ENCODE measurements around the gene OR6C70. TPM values are rescaled to one million over a fixed set of nuclear protein-coding genes. Genes with fewer than 3 reads are reported as not detected.
"Not testable (repeated sequence)": the region's sequence is repeated elsewhere in the genome, so short reads cannot be mapped to it uniquely, and the experiment has no call there.

The OR6C70 gene
- total RNA-seq = not detected

DNA sequence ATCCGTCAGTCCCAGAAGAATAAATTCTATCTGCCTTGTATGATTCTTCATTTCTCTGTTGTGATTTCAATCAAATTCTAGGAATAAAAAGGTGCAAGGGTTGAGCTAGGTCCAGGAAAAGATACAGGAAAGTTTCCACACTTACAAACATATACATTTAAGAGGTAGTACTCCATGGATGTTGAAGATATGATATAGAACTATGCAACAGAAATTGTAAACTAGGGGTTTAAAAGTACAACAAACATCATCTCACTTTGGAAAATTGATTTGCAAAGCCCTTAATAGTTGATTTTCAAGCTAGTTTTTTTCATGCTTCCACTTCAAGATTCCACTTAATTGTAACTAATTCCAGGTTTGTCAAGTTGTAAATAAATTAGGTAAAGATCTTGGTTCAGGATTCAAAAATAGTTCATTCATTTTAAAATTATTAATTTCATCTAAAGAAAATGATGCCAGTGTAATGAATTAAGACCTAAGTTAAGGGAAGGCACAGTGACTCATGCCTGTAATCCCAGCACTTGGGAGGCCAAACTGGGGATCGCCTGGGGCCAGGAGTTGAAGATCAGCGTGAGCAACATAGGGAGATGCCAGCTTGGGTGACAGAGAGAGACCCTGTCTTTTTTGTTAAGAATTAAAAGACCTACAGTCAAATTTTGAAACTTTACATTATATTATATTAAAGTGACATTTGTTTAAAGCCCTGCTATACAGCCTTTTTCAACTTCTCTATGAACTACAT, at the start of gene OR6C70:
Gene OR6C70 (minus strand): TSS at position 51 of the 742 bp plus-strand sequence. CDS start 0 bp downstream, at position 51.
- DNase-seq (ENCODE audit: low spot score) = no peak
- intact Hi-C loops (cut with DNase I) = no loop called here
- ATAC-seq = no peak

- DNase-seq (ENCODE audit: low spot score) = no peak
- no peak for ATAC-seq
- intact Hi-C loops (cut with DNase I) = no loop called here
These were observed 46.5 kb upstream of the OR6C70 start for GRCh38 chr12:55516391-55516790.

DNA sequence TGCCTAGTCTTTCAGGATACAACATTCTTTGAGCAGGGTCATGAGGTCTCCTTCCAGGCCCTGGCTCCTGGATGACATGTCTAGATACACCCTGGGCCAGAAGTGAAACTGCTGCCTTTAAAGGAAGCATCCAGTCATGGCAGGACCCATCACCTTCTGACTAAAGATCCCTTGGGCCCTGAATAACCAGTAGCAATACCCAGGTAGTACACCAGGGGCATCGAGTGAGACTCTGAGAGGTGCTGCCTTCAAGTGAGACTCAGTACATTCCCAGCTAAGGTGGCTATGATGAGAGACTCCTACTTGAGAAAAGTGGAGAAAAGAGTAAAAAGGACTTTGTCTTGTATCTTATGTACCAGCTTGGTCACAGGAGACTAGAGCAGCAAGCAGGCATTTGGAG, 45.8 kb upstream of the OR6C70 start:
- DNase-seq (ENCODE audit: low spot score) (no peak), ATAC-seq (no peak)
- intact Hi-C loops (cut with DNase I) = no loop called here

DNA sequence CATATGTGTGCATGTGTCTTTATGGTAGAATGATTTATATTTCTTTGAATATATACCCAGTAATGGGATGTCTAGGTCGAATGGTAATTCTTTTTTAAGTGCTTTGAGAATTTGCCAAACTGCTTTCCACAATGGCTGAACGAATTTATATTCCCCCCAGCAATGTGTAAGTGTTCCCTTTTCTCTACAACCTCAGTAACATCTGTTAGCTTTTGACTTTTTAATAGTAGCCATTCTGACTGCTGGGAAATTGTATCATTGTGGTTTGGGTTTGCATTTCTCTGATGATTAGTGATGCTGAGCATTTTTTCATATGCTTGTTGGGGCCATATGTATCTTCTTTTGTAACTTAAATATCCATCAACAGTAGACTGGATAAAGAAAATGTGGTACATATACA, 31.7 kb upstream of the OR6C70 start:
- no peak for DNase-seq (ENCODE audit: low spot score)
- intact Hi-C loops (cut with DNase I) = no loop called here
- ATAC-seq = no peak

- ATAC-seq = no peak
- intact Hi-C loops (cut with DNase I) = no loop called here
- DNase-seq (ENCODE audit: low spot score) = no peak
These were observed 29.9 kb upstream of the OR6C70 start for GRCh38 chr12:55499810-55500252.

DNA sequence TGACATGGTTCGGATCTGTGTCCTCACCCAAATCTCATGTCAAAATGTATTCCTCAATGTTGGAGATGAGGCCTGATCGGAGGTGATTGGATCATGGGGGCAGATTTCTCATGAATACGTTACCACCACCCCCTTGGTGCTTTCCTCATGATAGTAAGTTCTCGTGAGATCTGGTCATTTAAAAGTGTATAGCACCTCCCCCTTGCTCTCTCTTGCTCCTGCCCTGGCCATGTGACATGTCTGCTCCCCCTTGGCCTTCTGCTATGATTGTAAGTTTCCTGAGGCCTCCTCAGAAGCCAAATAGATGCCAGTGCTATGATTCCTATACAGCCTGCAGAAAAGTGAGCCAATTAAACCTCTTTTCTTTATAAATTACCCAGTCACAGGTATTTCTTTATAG, 29.3 kb upstream of the OR6C70 start:
- intact Hi-C loops (cut with DNase I) = no loop called here
- ATAC-seq (no peak), DNase-seq (ENCODE audit: low spot score) (no peak)

- intact Hi-C loops (cut with DNase I) = no loop called here
- ATAC-seq (no peak), DNase-seq (ENCODE audit: low spot score) (no peak)
These were observed 25.6 kb upstream of the OR6C70 start for GRCh38 chr12:55495490-55495889.

- ATAC-seq = no peak
- intact Hi-C loops (cut with DNase I) = no loop called here
These were observed 22.1 kb upstream of the OR6C70 start, which contains the start of gene OR6C68 for GRCh38 chr12:55492078-55492477. TSS of gene OR6C68 (plus strand) at chr12:55492378. CDS start at chr12:55492378, 0 bp downstream.

GRCh38 chr12:55484284-55484683, 14.3 kb upstream of the OR6C70 start:
- intact Hi-C loops (cut with DNase I); ATAC-seq; DNase-seq (ENCODE audit: low spot score): not testable (repeated sequence)

More at GRCh38 chr12:55492078-55492477, 22.1 kb upstream of the OR6C70 start, which contains the start of gene OR6C68:
- DNase-seq (ENCODE audit: low spot score) = no peak

- intact Hi-C loops (cut with DNase I); ATAC-seq; DNase-seq (ENCODE audit: low spot score): not testable (repeated sequence)
These were observed 9.2 kb upstream of the OR6C70 start for GRCh38 chr12:55479136-55479535.

DNA sequence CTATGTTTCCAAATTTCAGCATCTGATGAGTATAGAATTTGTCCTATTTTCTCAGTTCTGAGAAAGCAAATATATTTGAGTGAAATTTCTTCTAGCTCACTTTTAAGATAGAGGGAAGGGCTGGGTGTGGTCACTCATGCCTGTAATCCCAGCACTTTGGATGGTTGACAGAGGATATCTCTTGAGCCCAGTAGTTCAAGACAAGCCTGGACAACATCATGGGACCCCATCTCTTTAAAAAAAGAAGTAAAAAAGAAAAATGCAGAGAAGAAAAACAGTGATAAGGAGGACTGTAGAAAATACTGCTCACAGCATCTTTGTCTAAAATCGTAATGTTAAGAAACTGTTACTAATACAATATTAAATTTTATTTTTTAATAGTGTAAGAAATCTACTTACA, 2.3 kb upstream of the OR6C70 start:
- DNase-seq (ENCODE audit: low spot score) (no peak), ATAC-seq (no peak)
- intact Hi-C loops (cut with DNase I) = no loop called here

DNA sequence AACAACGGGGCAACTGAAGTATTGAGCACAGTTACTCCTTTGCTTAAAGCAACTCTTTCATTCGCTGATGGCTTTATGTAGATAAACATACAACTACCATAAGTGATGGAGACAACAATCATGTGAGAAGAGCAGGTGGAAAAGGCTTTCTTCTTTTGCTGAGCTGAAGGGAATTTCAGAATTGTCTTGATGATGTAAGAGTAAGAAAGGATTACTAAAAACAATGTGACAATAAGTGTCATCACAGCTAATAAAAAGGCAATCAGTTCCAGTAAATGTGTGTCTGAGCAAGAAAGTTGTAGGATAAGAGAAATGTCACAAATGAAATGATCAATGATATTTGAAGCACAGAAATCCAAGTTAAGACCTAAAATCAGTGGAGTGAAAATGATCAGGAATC, 647 bp downstream of the OR6C70 start:
- intact Hi-C loops (cut with DNase I) = no loop called here
- ATAC-seq (no peak), DNase-seq (ENCODE audit: low spot score) (no peak)

DNA sequence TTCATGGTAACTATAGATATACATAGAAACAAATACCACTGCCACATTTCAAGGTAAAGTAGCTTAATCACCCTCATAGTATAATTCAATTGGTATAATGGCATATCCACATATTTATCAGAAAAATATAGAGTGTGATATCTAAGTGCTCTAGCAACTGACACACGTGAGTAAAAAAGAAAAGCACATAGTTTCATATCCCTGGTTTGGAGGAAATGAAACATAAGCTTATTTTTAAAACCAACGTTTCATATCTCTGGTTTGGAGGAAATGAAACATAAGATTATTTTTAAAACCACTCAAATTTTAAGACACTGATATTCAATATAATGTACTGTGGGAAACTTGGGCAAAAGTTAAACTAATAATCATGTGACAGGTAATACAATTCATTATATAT, 2.1 kb downstream of the OR6C70 start:
- intact Hi-C loops (cut with DNase I) = no loop called here
- no peak for DNase-seq (ENCODE audit: low spot score)
- no peak for ATAC-seq

DNA sequence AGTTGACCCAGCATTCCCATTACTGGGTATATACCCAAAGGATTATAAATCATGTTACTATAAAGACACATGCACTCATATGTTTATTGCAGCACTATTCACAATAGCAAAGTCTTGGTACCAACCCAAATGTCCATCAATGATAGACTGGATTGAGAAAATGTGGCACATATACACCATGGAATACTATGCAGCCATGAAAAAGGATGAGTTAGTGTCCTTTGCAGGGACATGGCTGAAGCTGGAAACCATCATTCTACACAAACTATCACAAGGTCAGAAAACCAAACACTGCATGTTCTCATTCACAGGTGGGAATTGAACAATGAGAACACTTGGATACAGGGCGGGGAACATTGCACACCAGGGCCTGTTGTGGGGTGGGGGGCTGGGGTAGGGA, 5.0 kb downstream of the OR6C70 start:
- intact Hi-C loops (cut with DNase I); DNase-seq (ENCODE audit: low spot score); ATAC-seq: not testable (repeated sequence)

DNA sequence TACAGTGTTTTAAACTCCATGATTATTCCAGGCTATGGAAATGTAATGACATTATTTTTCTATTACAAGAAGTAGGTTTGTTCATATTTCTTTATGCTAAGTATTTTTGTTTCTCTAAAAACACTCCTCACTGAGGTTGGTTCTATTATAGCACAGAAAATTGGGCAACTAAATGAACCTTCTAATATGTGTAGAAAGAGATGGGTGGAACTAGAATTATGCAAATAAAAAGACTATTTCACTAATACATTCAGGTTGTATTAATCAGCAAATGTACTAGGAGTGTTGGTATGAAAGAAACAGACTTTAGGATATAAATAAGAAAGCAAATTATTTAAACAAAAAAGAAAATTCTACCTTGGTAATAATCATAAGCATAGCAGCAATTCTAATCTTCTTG, 21.1 kb downstream of the OR6C70 start:
- ATAC-seq (no peak), DNase-seq (ENCODE audit: low spot score) (no peak)
- intact Hi-C loops (cut with DNase I) = no loop called here

DNA sequence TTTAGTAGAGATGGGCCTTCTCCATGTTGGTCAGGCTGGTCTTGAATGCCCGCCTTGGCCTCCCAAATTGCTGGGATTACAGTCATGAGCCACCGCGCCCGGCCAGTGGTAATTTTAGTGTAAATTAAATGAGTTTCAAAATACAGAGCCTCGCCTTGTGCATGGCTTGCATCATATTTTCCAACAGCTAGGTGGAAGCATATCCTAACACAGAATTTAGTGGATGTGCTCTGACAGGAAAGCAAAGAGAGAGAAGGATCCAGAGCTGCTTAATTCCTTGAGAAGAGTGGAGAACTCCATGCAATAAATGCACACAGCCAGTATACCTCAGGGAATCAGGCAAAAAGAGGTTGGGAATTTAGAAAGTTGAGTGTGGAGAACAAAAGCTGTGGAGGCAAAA, 23.6 kb downstream of the OR6C70 start:
- ATAC-seq (no peak), DNase-seq (ENCODE audit: low spot score) (no peak)
- intact Hi-C loops (cut with DNase I) = no loop called here

DNA sequence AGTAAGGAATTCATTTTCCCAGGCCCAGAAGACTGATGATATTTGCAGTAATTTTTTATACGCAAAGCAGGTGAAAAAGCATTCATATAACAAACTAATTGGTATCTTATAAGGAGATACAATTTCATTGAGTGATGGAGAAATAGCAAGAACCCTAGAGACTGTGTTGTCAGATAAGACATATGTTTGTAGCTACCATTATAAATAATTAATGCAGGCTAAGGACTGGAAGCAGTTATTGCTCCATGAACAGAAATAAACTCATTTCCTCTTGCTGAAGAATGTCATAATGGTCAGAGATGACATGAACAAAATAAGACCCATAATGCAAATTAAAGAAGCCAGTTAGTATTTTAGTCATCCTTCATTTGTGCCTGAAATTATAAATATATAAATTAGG, 24.6 kb downstream of the OR6C70 start:
- ATAC-seq = no peak

GRCh38 chr12:55443776-55444175, 26.2 kb downstream of the OR6C70 start, which contains the start of gene OR6C2:
TSS of gene OR6C2 (plus strand) at chr12:55444076. CDS start at chr12:55452214, 8,138 bp downstream.
- ATAC-seq (no peak), DNase-seq (ENCODE audit: low spot score) (no peak)
- intact Hi-C loops (cut with DNase I) = no loop called here

More for the DNA sequence above, 24.6 kb downstream of the OR6C70 start:
- DNase-seq (ENCODE audit: low spot score) = no peak
- intact Hi-C loops (cut with DNase I) = no loop called here

DNA sequence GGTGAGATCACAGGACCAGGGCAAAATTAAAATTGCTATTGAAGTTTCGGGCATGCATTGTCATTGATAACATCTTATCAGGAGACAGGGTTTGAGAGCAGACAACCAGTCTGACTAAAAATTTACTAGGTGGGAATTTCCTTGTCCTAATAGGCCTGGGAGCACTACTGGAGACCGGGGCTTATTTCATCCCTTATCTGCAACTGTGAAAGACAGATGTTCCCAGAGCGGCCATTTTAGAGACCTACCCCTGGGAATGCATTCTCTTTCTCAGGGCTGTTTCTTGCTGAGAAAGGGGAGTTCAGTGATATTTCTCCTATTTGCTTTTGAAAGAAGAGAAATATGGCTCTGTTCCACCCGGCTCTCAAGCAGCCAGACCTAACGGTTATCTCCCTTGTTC, 28.7 kb downstream of the OR6C70 start:
- intact Hi-C loops (cut with DNase I); ATAC-seq; DNase-seq (ENCODE audit: low spot score): not testable (repeated sequence)

- no peak for DNase-seq (ENCODE audit: low spot score)
- intact Hi-C loops (cut with DNase I) = no loop called here
- ATAC-seq = no peak
These were observed 41.4 kb downstream of the OR6C70 start for GRCh38 chr12:55428331-55429243.
